GM23338 (cell line): ENCODE results near the gene MRPS34. TPM values are rescaled to one million over a fixed set of nuclear protein-coding genes. Genes with fewer than 3 reads are reported as not detected.

Experiments
- ATAC-seq: fragments of 200-7000 bp; cut with Tn5 transposase; 3 replicates; pipeline ENCODE4 v1.9.1; 2020
- DNase-seq: peaks from one replicate; pipeline ENCODE4 v3.0.0-alpha.2; 2015; ENCODE audit warnings: low spot score
- H2AFZ ChIP-seq: fragments of 200-600 bp; sonication (generic); 2 replicates; pipeline ENCODE4 v1.8.0; 2016; ENCODE audit warnings: antibody characterized with exemption, mild to moderate bottlenecking, moderate library complexity
- H3F3A ChIP-seq: fragments of 200-600 bp; sonication (generic); replicated peaks from 2 replicates; pipeline ENCODE4 v1.8.0; 2017; ENCODE audit warnings: antibody characterized with exemption, mixed run types, low read depth
- H3K27ac ChIP-seq: fragments of 200-600 bp; sonication (generic); 2 replicates; pipeline ENCODE4 v1.6.1; 2016; ENCODE audit warnings: low read depth
- H3K27me3 ChIP-seq: fragments of 200-600 bp; sonication (generic); 2 replicates; pipeline ENCODE4 v1.8.0; 2016; ENCODE audit warnings: mild to moderate bottlenecking, mixed run types, moderate library complexity; ENCODE audit not compliant: insufficient read depth
- H3K36me3 ChIP-seq: fragments of 200-600 bp; sonication (generic); 2 replicates; pipeline ENCODE4 v1.8.0; 2016; ENCODE audit warnings: mild to moderate bottlenecking; ENCODE audit not compliant: insufficient read depth
- H3K4me1 ChIP-seq: fragments of 200-600 bp; sonication (generic); 2 replicates; pipeline ENCODE4 v1.8.0; 2016; ENCODE audit warnings: mild to moderate bottlenecking, moderate library complexity; ENCODE audit not compliant: insufficient read depth
- H3K4me2 ChIP-seq: fragments of 200-600 bp; sonication (generic); 2 replicates; pipeline ENCODE4 v1.7.1; 2017; ENCODE audit warnings: mixed run types
- H3K4me3 ChIP-seq: fragments of 200-600 bp; sonication (generic); 2 replicates; pipeline ENCODE4 v1.6.1; 2016; ENCODE audit warnings: mixed run types
- H3K79me2 ChIP-seq: fragments of 200-600 bp; sonication (generic); replicated peaks from 2 replicates; pipeline ENCODE4 v1.8.0; 2017; ENCODE audit warnings: mild to moderate bottlenecking; ENCODE audit not compliant: insufficient read depth
- H3K9me2 ChIP-seq: fragments of 200-600 bp; sonication (generic); 2 replicates; pipeline ENCODE4 v1.8.0; 2017; ENCODE audit not compliant: insufficient read depth
- H4K20me1 ChIP-seq: fragments of 200-600 bp; sonication (generic); replicated peaks from 2 replicates; pipeline ENCODE4 v1.8.0; 2017; ENCODE audit warnings: mild to moderate bottlenecking; ENCODE audit not compliant: insufficient read depth
- H3K27ac Mint-ChIP-seq: 2 replicates; pipeline ENCODE4 v1.8.0; 2020; ENCODE audit warnings: inconsistent platforms, mild to moderate bottlenecking, moderate library complexity, mixed read lengths
- H3K27me3 Mint-ChIP-seq: 3 replicates; pipeline ENCODE4 v1.8.0; 2022; ENCODE audit warnings: low read depth, mild to moderate bottlenecking, moderate library complexity, mixed read lengths, inconsistent platforms; ENCODE audit not compliant: insufficient read depth, poor library complexity
- H3K36me3 Mint-ChIP-seq: 3 replicates; pipeline ENCODE4 v1.8.0; 2021; ENCODE audit warnings: low read depth, mild to moderate bottlenecking, inconsistent platforms, moderate library complexity, mixed read lengths
- H3K4me1 Mint-ChIP-seq: 3 replicates; pipeline ENCODE4 v1.8.0; 2020; ENCODE audit warnings: mild to moderate bottlenecking, inconsistent platforms, mixed read lengths
- H3K4me3 Mint-ChIP-seq: 3 replicates; pipeline ENCODE4 v1.8.0; 2021; ENCODE audit warnings: moderate library complexity, mild to moderate bottlenecking, inconsistent platforms, mixed read lengths
- H3K9me3 Mint-ChIP-seq: 3 replicates; pipeline ENCODE4 v1.8.0; 2020; ENCODE audit warnings: moderate library complexity, mild to moderate bottlenecking, inconsistent platforms, mixed read lengths
- CREB1 ChIP-seq: fragments of 250-450 bp; sonication (Bioruptor Pico); IDR thresholded peaks from 2 replicates; pipeline ENCODE4 v1.5.0; 2020; ENCODE audit warnings: low read depth, mild to moderate bottlenecking, moderate library complexity
- CTCF ChIP-seq, 2 experiments: fragments of 200-600 bp in 1 of 2; sonication (generic) in 1 of 2; conservative IDR thresholded peaks; 2 replicates each; pipeline versions ENCODE4 v1.5.1 to v1.6.1; 2016 to 2017; ENCODE audit warnings: antibody characterized with exemption in 2 of 2, low read depth in 2 of 2, mild to moderate bottlenecking in 2 of 2, moderate library complexity in 1 of 2
- ETS1 ChIP-seq: IDR thresholded peaks from 2 replicates; pipeline ENCODE4 v1.6.1; 2016; ENCODE audit warnings: antibody characterized with exemption
- EZH2 ChIP-seq: fragments of 200-600 bp; sonication (generic); IDR thresholded peaks from one replicate; pipeline ENCODE4 v1.8.0; 2017; ENCODE audit warnings: antibody characterized with exemption, mild to moderate bottlenecking, low read depth; ENCODE audit not compliant: unreplicated experiment
- EZH2phosphoT487 ChIP-seq: fragments of 200-600 bp; sonication (generic); IDR thresholded peaks from one replicate; pipeline ENCODE4 v1.8.1; 2018; ENCODE audit warnings: antibody characterized with exemption; ENCODE audit not compliant: unreplicated experiment
- JUNB ChIP-seq: IDR thresholded peaks from one replicate; pipeline ENCODE4 v1.6.1; 2016; ENCODE audit warnings: antibody characterized with exemption; ENCODE audit not compliant: unreplicated experiment
- NANOG ChIP-seq: IDR thresholded peaks from 2 replicates; pipeline ENCODE4 v1.6.1; 2016; ENCODE audit warnings: antibody characterized with exemption, borderline replicate concordance
- POLR2AphosphoS5 ChIP-seq: IDR thresholded peaks from 2 replicates; pipeline ENCODE4 v1.6.1; 2016; ENCODE audit warnings: antibody characterized with exemption, low read depth
- REST ChIP-seq: IDR thresholded peaks from one replicate; pipeline ENCODE4 v1.6.1; 2018; ENCODE audit warnings: antibody characterized with exemption; ENCODE audit not compliant: unreplicated experiment
- STAT1 ChIP-seq: IDR thresholded peaks from one replicate; pipeline ENCODE4 v1.6.1; 2016; ENCODE audit warnings: antibody characterized with exemption; ENCODE audit not compliant: unreplicated experiment
- ZNF114 ChIP-seq: fragments of 250-450 bp; sonication (Bioruptor Pico); IDR thresholded peaks from 2 replicates; pipeline ENCODE4 v1.5.0; 2020; ENCODE audit warnings: mild to moderate bottlenecking, moderate library complexity
- ZNF331 ChIP-seq: fragments of 250-450 bp; sonication (Bioruptor Pico); IDR thresholded peaks from 2 replicates; pipeline ENCODE4 v1.5.0; 2020; ENCODE audit warnings: low read depth, mild to moderate bottlenecking, moderate library complexity
- polyA plus RNA-seq: library from polyadenylated mRNA; unstranded; fragments of >200 nt; fragmentation: Nextera tagmentation; extraction: Ambion mirVana; gene quantifications from 2 replicates; pipeline ENCODE4 v1.2.1, GENCODE V29; 2016
- total RNA-seq: library from RNA; depleted of rRNA; stranded (reverse); fragments of >200 nt; shearing (Covaris generic); gene quantifications from 2 replicates; pipeline ENCODE4 v1.2.3, GENCODE V29; 2014
- TF ChIP-seq, protein P1 (sequence below): fragments of 250-450 bp; sonication (Bioruptor Pico); IDR thresholded peaks from 2 replicates; pipeline ENCODE4 v1.5.0; 2020; ENCODE audit warnings: mild to moderate bottlenecking, moderate library complexity

The MRPS34 gene
- total and polyA plus RNA-seq, 2 experiments from 2014 or later = 248 to 391 TPM

GRCh38 chr16:1762879-1763520 is 9.9 kb downstream of the MRPS34 start:
- Histone ChIP-seq H3K4me1 (no peaks in the 10 kb centered on the region; the same call in 1 of the 2 replicates), H4K20me1 (no peaks in the 10 kb centered on the region), H3K27me3 (no peaks in the 10 kb centered on the region), H3K27ac (no peak overlapping the region), H3K36me3 (no peaks in the 10 kb centered on the region), H2AFZ (no peak overlapping the region), H3K4me2 (no peak overlapping the region), H3K79me2 (no peaks in the 10 kb centered on the region), H3K4me3 (no peak overlapping the region), H3F3A (0 out of 2 replicates have a peak, but pooled peaks cover 3% of the 10 kb centered on the region), H3K9me2 (no peaks in the 10 kb centered on the region)
- DNase-seq (no peak), ATAC-seq (peak; percentile 4)
- no peaks in the 10 kb centered on the region for H3K4me1 Mint-ChIP-seq
- no peaks in the 10 kb centered on the region for H3K9me3 Mint-ChIP-seq
- H3K27me3 Mint-ChIP-seq = peaks cover 11% of the 10 kb centered on the region
- no peak for TF ChIP-seq EZH2phosphoT487
- no peak for TF ChIP-seq STAT1
- no peak for TF ChIP-seq JUNB
- TF ChIP-seq REST = no peak
- no peak for TF ChIP-seq NANOG
- no peak for TF ChIP-seq ETS1
- no peak for TF ChIP-seq CREB1 (CRISPR knock-in tag)
- TF ChIP-seq ZNF331 = no peak
- TF ChIP-seq ZNF114 (CRISPR knock-in tag) = no peak
- no peak for TF ChIP-seq POLR2AphosphoS5
- TF ChIP-seq, protein P1, sequence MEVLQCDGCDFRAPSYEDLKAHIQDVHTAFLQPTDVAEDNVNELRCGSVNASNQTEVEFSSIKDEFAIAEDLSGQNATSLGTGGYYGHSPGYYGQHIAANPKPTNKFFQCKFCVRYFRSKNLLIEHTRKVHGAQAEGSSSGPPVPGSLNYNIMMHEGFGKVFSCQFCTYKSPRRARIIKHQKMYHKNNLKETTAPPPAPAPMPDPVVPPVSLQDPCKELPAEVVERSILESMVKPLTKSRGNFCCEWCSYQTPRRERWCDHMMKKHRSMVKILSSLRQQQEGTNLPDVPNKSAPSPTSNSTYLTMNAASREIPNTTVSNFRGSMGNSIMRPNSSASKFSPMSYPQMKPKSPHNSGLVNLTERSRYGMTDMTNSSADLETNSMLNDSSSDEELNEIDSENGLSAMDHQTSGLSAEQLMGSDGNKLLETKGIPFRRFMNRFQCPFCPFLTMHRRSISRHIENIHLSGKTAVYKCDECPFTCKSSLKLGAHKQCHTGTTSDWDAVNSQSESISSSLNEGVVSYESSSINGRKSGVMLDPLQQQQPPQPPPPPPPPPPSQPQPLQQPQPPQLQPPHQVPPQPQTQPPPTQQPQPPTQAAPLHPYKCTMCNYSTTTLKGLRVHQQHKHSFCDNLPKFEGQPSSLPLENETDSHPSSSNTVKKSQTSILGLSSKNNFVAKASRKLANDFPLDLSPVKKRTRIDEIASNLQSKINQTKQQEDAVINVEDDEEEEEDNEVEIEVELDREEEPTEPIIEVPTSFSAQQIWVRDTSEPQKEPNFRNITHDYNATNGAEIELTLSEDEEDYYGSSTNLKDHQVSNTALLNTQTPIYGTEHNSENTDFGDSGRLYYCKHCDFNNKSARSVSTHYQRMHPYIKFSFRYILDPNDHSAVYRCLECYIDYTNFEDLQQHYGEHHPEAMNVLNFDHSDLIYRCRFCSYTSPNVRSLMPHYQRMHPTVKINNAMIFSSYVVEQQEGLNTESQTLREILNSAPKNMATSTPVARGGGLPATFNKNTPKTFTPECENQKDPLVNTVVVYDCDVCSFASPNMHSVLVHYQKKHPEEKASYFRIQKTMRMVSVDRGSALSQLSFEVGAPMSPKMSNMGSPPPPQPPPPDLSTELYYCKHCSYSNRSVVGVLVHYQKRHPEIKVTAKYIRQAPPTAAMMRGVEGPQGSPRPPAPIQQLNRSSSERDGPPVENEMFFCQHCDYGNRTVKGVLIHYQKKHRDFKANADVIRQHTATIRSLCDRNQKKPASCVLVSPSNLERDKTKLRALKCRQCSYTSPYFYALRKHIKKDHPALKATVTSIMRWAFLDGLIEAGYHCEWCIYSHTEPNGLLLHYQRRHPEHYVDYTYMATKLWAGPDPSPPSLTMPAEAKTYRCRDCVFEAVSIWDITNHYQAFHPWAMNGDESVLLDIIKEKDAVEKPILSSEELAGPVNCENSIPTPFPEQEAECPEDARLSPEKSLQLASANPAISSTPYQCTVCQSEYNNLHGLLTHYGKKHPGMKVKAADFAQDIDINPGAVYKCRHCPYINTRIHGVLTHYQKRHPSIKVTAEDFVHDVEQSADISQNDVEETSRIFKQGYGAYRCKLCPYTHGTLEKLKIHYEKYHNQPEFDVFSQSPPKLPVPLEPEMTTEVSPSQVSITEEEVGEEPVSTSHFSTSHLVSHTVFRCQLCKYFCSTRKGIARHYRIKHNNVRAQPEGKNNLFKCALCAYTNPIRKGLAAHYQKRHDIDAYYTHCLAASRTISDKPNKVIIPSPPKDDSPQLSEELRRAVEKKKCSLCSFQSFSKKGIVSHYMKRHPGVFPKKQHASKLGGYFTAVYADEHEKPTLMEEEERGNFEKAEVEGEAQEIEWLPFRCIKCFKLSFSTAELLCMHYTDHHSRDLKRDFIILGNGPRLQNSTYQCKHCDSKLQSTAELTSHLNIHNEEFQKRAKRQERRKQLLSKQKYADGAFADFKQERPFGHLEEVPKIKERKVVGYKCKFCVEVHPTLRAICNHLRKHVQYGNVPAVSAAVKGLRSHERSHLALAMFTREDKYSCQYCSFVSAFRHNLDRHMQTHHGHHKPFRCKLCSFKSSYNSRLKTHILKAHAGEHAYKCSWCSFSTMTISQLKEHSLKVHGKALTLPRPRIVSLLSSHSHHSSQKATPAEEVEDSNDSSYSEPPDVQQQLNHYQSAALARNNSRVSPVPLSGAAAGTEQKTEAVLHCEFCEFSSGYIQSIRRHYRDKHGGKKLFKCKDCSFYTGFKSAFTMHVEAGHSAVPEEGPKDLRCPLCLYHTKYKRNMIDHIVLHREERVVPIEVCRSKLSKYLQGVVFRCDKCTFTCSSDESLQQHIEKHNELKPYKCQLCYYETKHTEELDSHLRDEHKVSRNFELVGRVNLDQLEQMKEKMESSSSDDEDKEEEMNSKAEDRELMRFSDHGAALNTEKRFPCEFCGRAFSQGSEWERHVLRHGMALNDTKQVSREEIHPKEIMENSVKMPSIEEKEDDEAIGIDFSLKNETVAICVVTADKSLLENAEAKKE (CRISPR knock-in tag) = no peak
- TF ChIP-seq CTCF (conservative IDR thresholded peaks at IDR 0.05; ENCODE audit: low read depth in 2 of 2) = no peak
- TF ChIP-seq EZH2 = no peak
- no peak overlapping the region for H3K4me3 Mint-ChIP-seq
- H3K27ac Mint-ChIP-seq = no peak overlapping the region
- H3K36me3 Mint-ChIP-seq = peaks cover 12% of the 10 kb centered on the region
